Transverse colon (tissue), 3 donors: Measurements from ENCODE around the gene NME9.

Experiments used
- POLR2A ChIP-seq: fragments of 450-650 bp; IDR thresholded peaks from one replicate; pipeline ENCODE4 v1.6.1; 2016; ENCODE audit warnings: antibody characterized with exemption, mild to moderate bottlenecking, moderate library complexity
- TF ChIP-seq, protein P1 (sequence below), 5 experiments: fragments of 200-600 bp in 3 of 5; fragments of 450-650 bp in 2 of 5; sonication (generic) in 3 of 5; IDR thresholded peaks; 1 replicate in 2 of 5; 2 replicates in 3 of 5; pipeline ENCODE4 v1.5.1; 2016 to 2017; ENCODE audit warnings: antibody characterized with exemption in 5 of 5, inconsistent platforms in 3 of 5, mild to moderate bottlenecking in 2 of 5, moderate library complexity in 1 of 5

DNA sequence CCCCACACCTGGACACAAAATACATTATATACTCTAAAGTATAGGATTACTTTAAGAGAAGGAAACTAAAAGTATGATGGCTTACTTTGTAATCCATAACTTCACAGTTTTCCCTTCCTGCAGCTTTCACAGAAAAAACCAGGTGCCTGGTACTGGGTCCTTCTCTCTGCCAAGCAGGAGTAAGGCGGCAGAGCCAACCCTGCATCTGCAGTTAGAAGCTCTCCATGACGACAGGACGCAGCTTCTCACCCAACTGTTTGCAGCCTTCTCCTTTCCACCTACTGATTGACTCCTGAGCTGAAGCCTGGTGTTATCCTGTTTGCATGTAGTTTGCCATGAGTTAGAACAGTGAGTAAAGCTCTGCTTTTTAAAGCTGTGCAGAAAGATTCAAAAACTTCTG, 25.4 kb upstream of the NME9 start:
- TF ChIP-seq, protein P1, sequence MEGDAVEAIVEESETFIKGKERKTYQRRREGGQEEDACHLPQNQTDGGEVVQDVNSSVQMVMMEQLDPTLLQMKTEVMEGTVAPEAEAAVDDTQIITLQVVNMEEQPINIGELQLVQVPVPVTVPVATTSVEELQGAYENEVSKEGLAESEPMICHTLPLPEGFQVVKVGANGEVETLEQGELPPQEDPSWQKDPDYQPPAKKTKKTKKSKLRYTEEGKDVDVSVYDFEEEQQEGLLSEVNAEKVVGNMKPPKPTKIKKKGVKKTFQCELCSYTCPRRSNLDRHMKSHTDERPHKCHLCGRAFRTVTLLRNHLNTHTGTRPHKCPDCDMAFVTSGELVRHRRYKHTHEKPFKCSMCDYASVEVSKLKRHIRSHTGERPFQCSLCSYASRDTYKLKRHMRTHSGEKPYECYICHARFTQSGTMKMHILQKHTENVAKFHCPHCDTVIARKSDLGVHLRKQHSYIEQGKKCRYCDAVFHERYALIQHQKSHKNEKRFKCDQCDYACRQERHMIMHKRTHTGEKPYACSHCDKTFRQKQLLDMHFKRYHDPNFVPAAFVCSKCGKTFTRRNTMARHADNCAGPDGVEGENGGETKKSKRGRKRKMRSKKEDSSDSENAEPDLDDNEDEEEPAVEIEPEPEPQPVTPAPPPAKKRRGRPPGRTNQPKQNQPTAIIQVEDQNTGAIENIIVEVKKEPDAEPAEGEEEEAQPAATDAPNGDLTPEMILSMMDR (IDR thresholded peaks at IDR 0.05) = no peak
- no peak for TF ChIP-seq POLR2A
